ENCODE measurements around the gene CD63. TPM values are rescaled to one million over a fixed set of nuclear protein-coding genes. Genes with fewer than 3 reads are reported as not detected.
A peak's percentile ranks its signal among the peaks of the same experiment; 100 is the strongest.

The CD63 gene
- total RNA-seq, 1 experiment from 2014 or later: 552 TPM

- BruUV-seq (replicated peaks): no TSS peak
- DNase-seq (ENCODE audit: unreplicated experiment): no peak
Measured at GRCh38 chr12:55721601-55722213, 7.1 kb downstream of the CD63 start.

GRCh38 chr12:55720894-55721444 lies 7.8 kb downstream of the CD63 start:
- Mint-ChIP-seq H3K4me1 (ENCODE audit: insufficient read depth, unreplicated experiment) (peaks cover 15% of the 10 kb centered on the region), H3K36me3 (ENCODE audit: insufficient read depth, unreplicated experiment) (peaks cover 26% of the 10 kb centered on the region), H3K27me3 (ENCODE audit: insufficient read depth, unreplicated experiment) (no peaks in the 10 kb centered on the region), H3K9me3 (ENCODE audit: unreplicated experiment) (no peaks in the 10 kb centered on the region), H3K4me3 (ENCODE audit: unreplicated experiment) (no peak overlapping the region), H3K27ac (ENCODE audit: low read depth, unreplicated experiment) (no peak overlapping the region)
- intact Hi-C loops (cut with micrococcal nuclease): loop anchor here (1.0 to 2.0 kb wide), 5 partner anchors 40 to 532 kb away; a partner anchor contains a TSS
- ChIA-PET CTCF (interaction anchor here (0.6 to 1.5 kb wide), 10 partner anchors 8 to 544 kb away, joined by 3 to 7 read pairs (median 3); no protein-coding TSS in a partner anchor), POLR2A (interaction anchor here (0.6 to 1.0 kb wide), 3 partner anchors 9 to 357 kb away, joined by 3 to 4 read pairs (median 3); no protein-coding TSS in a partner anchor)
- BruUV-seq (replicated peaks): no TSS peak
- TF ChIP-seq CTCF (IDR thresholded peaks at IDR 0.05; ENCODE audit: unreplicated experiment): peak; percentile 55
- peak; percentile 87 for DNase-seq (ENCODE audit: unreplicated experiment)

More at GRCh38 chr12:55721601-55722213, 7.1 kb downstream of the CD63 start:
- H3K36me3 Mint-ChIP-seq (ENCODE audit: insufficient read depth, unreplicated experiment): peaks cover 31% of the 10 kb centered on the region
- no peaks in the 10 kb centered on the region for H3K9me3 Mint-ChIP-seq (ENCODE audit: unreplicated experiment)
- POLR2A ChIA-PET: no interaction called here
- no peak for TF ChIP-seq CTCF (IDR thresholded peaks at IDR 0.05; ENCODE audit: unreplicated experiment)
- H3K27ac Mint-ChIP-seq (ENCODE audit: low read depth, unreplicated experiment): no peak overlapping the region
- H3K4me1 Mint-ChIP-seq (ENCODE audit: insufficient read depth, unreplicated experiment): peaks cover 15% of the 10 kb centered on the region
- H3K27me3 Mint-ChIP-seq (ENCODE audit: insufficient read depth, unreplicated experiment): no peaks in the 10 kb centered on the region
- intact Hi-C loops (cut with micrococcal nuclease): loop anchor here (1.0 to 2.0 kb wide), 5 partner anchors 40 to 532 kb away; a partner anchor contains a TSS
- H3K4me3 Mint-ChIP-seq (ENCODE audit: unreplicated experiment): no peak overlapping the region
- CTCF ChIA-PET: interaction anchor here (0.5 to 1.5 kb wide), 7 partner anchors 10 to 1189 kb away, joined by 3 to 5 read pairs (median 3); no protein-coding TSS in a partner anchor

DNA sequence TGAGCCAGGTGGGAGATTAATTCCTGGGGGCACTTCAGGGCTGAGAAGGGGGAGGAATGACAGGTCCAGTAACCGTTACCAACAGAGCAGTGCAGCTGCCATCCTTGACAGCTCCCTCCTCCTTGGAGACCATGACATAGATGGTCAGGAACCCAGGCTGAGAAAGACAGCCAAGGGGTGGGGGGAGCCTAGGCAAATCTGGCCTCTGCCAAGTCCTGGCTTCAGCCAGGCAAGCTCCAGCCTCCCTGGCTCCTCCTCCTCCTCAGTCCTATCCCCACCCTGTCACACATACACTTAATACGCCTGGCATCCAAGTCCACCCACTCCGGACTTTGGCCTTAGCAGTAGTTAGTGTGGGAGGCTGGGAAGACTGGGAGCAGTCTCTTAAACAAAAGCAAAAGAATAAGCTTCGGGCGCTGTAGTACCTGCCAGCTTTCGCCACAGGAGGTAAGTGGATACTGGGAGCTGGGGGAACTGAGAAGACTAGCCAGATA lies 8.7 kb downstream of the CD63 start, which contains the start of gene RDH5:
RDH5 (plus strand) TSS at position 323 of the 494 bp plus-strand sequence. CDS start 792 bp downstream, outside the sequence.
- intact Hi-C loops (cut with micrococcal nuclease): loop anchor here (2.0 kb wide), 1 partner anchor 101 kb away; no protein-coding TSS in a partner anchor
- H3K27me3 Mint-ChIP-seq (ENCODE audit: insufficient read depth, unreplicated experiment): no peaks in the 10 kb centered on the region

More for the DNA sequence above, 8.7 kb downstream of the CD63 start, which contains the start of gene RDH5:
- CTCF ChIA-PET: interaction anchor here (0.6 to 1.4 kb wide), 9 partner anchors 10 to 783 kb away, joined by 3 to 7 read pairs (median 3); no protein-coding TSS in a partner anchor
- no peak for TF ChIP-seq CTCF (IDR thresholded peaks at IDR 0.05; ENCODE audit: unreplicated experiment)
- Mint-ChIP-seq H3K36me3 (ENCODE audit: insufficient read depth, unreplicated experiment) (peaks cover 23% of the 10 kb centered on the region), H3K4me3 (ENCODE audit: unreplicated experiment) (no peak within 1 kb of the TSS), H3K27ac (ENCODE audit: low read depth, unreplicated experiment) (no peak within 1 kb of the TSS), H3K4me1 (ENCODE audit: insufficient read depth, unreplicated experiment) (peaks cover 15% of the 10 kb centered on the region), H3K9me3 (ENCODE audit: unreplicated experiment) (no peaks in the 10 kb centered on the region)
- no peak for DNase-seq (ENCODE audit: unreplicated experiment)
- POLR2A ChIA-PET: interaction anchor here (0.6 to 1.1 kb wide), 3 partner anchors 10 to 100 kb away, joined by 3 to 4 read pairs (median 3); partner anchors contain the start of genes ORMDL2 and SARNP
- BruUV-seq (replicated peaks): no TSS peak

Measured in MCF 10A (cell line).